IMR-90 (cell line): ENCODE results near the gene EXOC6. TPM values are rescaled to one million over a fixed set of nuclear protein-coding genes. Genes with fewer than 3 reads are reported as not detected.

Experiments used
- ATAC-seq: fragments of 200-7000 bp; cut with Tn5 transposase; 2 replicates; pipeline ENCODE4 v1.9.1; 2020; ENCODE audit warnings: low read depth, mild to moderate bottlenecking, moderate library complexity
- BruUV-seq: library from RNA; stranded (reverse); fragments of 400-500 nt; replicated peaks from 2 replicates; lab custom pipeline; 2021; lab: Mats Ljungman, UMichigan
- CTCF ChIA-PET: fragments of 300-600 bp; formaldehyde crosslinking; extraction: SDS; loops from one replicate; lab custom pipeline; 2021; ENCODE audit warnings: antibody characterized with exemption; lab: Yijun Ruan, JAX
- POLR2A ChIA-PET: fragments of 300-600 bp; sonication (Branson Sonifier 250); formaldehyde crosslinking; loops from one replicate; lab custom pipeline; 2022; ENCODE audit warnings: antibody characterized with exemption; ENCODE audit not compliant: unreplicated experiment; lab: Charles Lee
- DNase-seq: peaks from one replicate; pipeline ENCODE4 v3.0.0; 2013
- H2AFZ ChIP-seq: replicated peaks from 2 replicates; pipeline ENCODE3; 2013; ENCODE audit warnings: low read length, mild to moderate bottlenecking; ENCODE audit not compliant: poor library complexity
- H2AK5ac ChIP-seq: 2 replicates; pipeline ENCODE4 v1.6.1; 2013; ENCODE audit warnings: low read depth, low read length, inconsistent platforms
- H2AK9ac ChIP-seq: replicated peaks from 2 replicates; pipeline ENCODE3; 2013; ENCODE audit warnings: mild to moderate bottlenecking, low read depth, low read length, moderate library complexity; ENCODE audit not compliant: poor library complexity
- H2BK120ac ChIP-seq: 2 replicates; pipeline ENCODE4 v1.6.1; 2013; ENCODE audit warnings: low read depth, low read length, inconsistent platforms
- H2BK15ac ChIP-seq: 3 replicates; pipeline ENCODE4 v1.6.1; 2013; ENCODE audit warnings: low read depth, low read length, inconsistent platforms
- H2BK20ac ChIP-seq: 2 replicates; pipeline ENCODE4 v1.6.1; 2013; ENCODE audit warnings: low read depth, mild to moderate bottlenecking, inconsistent platforms, low read length, moderate library complexity
- H2BK5ac ChIP-seq: 2 replicates; pipeline ENCODE4 v1.6.1; 2013; ENCODE audit warnings: mild to moderate bottlenecking, low read depth, low read length, inconsistent platforms; ENCODE audit not compliant: poor library complexity, severe bottlenecking
- H3K14ac ChIP-seq: replicated peaks from 2 replicates; pipeline ENCODE4 v1.6.1; 2013; ENCODE audit warnings: low read depth, low read length, inconsistent platforms
- H3K18ac ChIP-seq: 2 replicates; pipeline ENCODE4 v1.6.1; 2013; ENCODE audit warnings: low read depth, low read length, control low read depth
- H3K23ac ChIP-seq: 2 replicates; pipeline ENCODE4 v1.6.1; 2013; ENCODE audit warnings: low read depth, low read length, inconsistent platforms
- H3K27ac ChIP-seq: 2 replicates; pipeline ENCODE4 v1.5.1; 2013; ENCODE audit warnings: mild to moderate bottlenecking, control low read depth, low read length; ENCODE audit not compliant: insufficient read depth
- H3K27me3 ChIP-seq: 2 replicates; pipeline ENCODE4 v1.6.1; 2013; ENCODE audit warnings: low read length; ENCODE audit not compliant: control insufficient read depth, insufficient read depth
- H3K36me3 ChIP-seq: 2 replicates; pipeline ENCODE4 v1.6.1; 2013; ENCODE audit warnings: low read length, mixed read lengths; ENCODE audit not compliant: control insufficient read depth, insufficient read depth
- H3K4ac ChIP-seq: 2 replicates; pipeline ENCODE4 v1.6.1; 2013; ENCODE audit warnings: low read depth, low read length, inconsistent platforms
- H3K4me1 ChIP-seq: 2 replicates; pipeline ENCODE4 v1.6.1; 2013; ENCODE audit warnings: low read length, mixed read lengths; ENCODE audit not compliant: control insufficient read depth, insufficient read depth
- H3K4me2 ChIP-seq: 2 replicates; pipeline ENCODE4 v1.6.1; 2013; ENCODE audit warnings: low read depth, mild to moderate bottlenecking, control low read depth, low read length, moderate library complexity
- H3K4me3 ChIP-seq: 2 replicates; pipeline ENCODE4 v1.5.1; 2013; ENCODE audit warnings: low read depth, mild to moderate bottlenecking, control low read depth, low read length, moderate library complexity; ENCODE audit not compliant: insufficient read depth
- H3K56ac ChIP-seq: 2 replicates; pipeline ENCODE4 v1.6.1; 2013; ENCODE audit warnings: low read length, inconsistent platforms; ENCODE audit not compliant: insufficient read depth; ENCODE audit errors: extremely low read depth
- H3K79me1 ChIP-seq, 2 experiments: 2 replicates each; pipeline ENCODE4 v1.6.1; 2013; ENCODE audit warnings: low read length in 2 of 2, inconsistent platforms in 1 of 2, low read depth in 1 of 2
- H3K9ac ChIP-seq: 2 replicates; pipeline ENCODE4 v1.6.1; 2013; ENCODE audit warnings: low read depth, low read length, control low read depth
- H3K9me1 ChIP-seq: 2 replicates; pipeline ENCODE4 v1.6.1; 2013; ENCODE audit warnings: low read length, inconsistent platforms; ENCODE audit not compliant: insufficient read depth
- H3K9me3 ChIP-seq: 2 replicates; pipeline ENCODE4 v1.6.1; 2013; ENCODE audit warnings: low read length; ENCODE audit not compliant: control insufficient read depth, insufficient read depth
- H4K20me1 ChIP-seq: 2 replicates; pipeline ENCODE4 v1.6.1; 2013; ENCODE audit warnings: low read length, inconsistent platforms; ENCODE audit not compliant: insufficient read depth
- H4K5ac ChIP-seq: 2 replicates; pipeline ENCODE4 v1.6.1; 2013; ENCODE audit warnings: mild to moderate bottlenecking, low read depth, low read length, control low read depth
- H4K8ac ChIP-seq, 2 experiments: 2 replicates each; pipeline ENCODE4 v1.6.1; 2013; ENCODE audit warnings: low read depth in 2 of 2, low read length in 2 of 2, control low read depth in 1 of 2, inconsistent platforms in 1 of 2
- H4K91ac ChIP-seq: 2 replicates; pipeline ENCODE4 v1.6.1; 2013; ENCODE audit warnings: low read depth, low read length, inconsistent platforms; ENCODE audit not compliant: insufficient read depth
- BHLHE40 ChIP-seq: fragments of 150-350 bp; IDR thresholded peaks from 2 replicates; pipeline ENCODE4 v1.6.1; 2016; ENCODE audit warnings: mild to moderate bottlenecking, low read depth, low read length
- CEBPB ChIP-seq: IDR thresholded peaks from 2 replicates; pipeline ENCODE4 v1.6.1; 2012; ENCODE audit warnings: low read depth, low read length, improper control_type of control experiment
- CHD1 ChIP-seq: IDR thresholded peaks from 2 replicates; pipeline ENCODE4 v1.6.1; 2012; ENCODE audit warnings: low read depth, low read length, improper control_type of control experiment
- FOS ChIP-seq: fragments of 150-350 bp; IDR thresholded peaks from 2 replicates; pipeline ENCODE4 v1.6.1; 2016; ENCODE audit warnings: low read depth, low read length
- MAFK ChIP-seq: IDR thresholded peaks from 2 replicates; pipeline ENCODE4 v1.6.1; 2012; ENCODE audit warnings: low read depth, low read length, improper control_type of control experiment
- MAZ ChIP-seq: IDR thresholded peaks from 2 replicates; pipeline ENCODE4 v1.6.1; 2012; ENCODE audit warnings: low read depth, mild to moderate bottlenecking, low read length, improper control_type of control experiment, moderate library complexity, borderline replicate concordance
- MXI1 ChIP-seq: IDR thresholded peaks from 2 replicates; pipeline ENCODE4 v1.6.1; 2012; ENCODE audit warnings: low read depth, mild to moderate bottlenecking, low read length, moderate library complexity, borderline replicate concordance
- NFE2L2 ChIP-seq: fragments of 150-350 bp; IDR thresholded peaks from 2 replicates; pipeline ENCODE4 v1.6.1; 2016; ENCODE audit warnings: low read depth, mild to moderate bottlenecking, low read length
- POLR2A ChIP-seq: IDR thresholded peaks from 2 replicates; pipeline ENCODE4 v1.6.1; 2012; ENCODE audit warnings: mild to moderate bottlenecking, low read depth, low read length
- RAD21 ChIP-seq: IDR thresholded peaks from 2 replicates; pipeline ENCODE4 v1.6.1; 2012; ENCODE audit warnings: low read length, improper control_type of control experiment
- RCOR1 ChIP-seq: IDR thresholded peaks from 2 replicates; pipeline ENCODE4 v1.6.1; 2012; ENCODE audit warnings: mild to moderate bottlenecking, low read length, improper control_type of control experiment; ENCODE audit not compliant: insufficient replicate concordance
- SMC3 ChIP-seq: fragments of 150-350 bp; IDR thresholded peaks from 2 replicates; pipeline ENCODE4 v1.6.1; 2016; ENCODE audit warnings: low read depth, mild to moderate bottlenecking, antibody characterized with exemption, low read length, moderate library complexity
- WGBS, 2 experiments: methylation state at CpG; one replicate each; pipeline versions ENCODE4 v1.1.5 to v1.1.7; 2013; ENCODE audit warnings: missing lambda C conversion rate in 2 of 2; ENCODE audit not compliant: insufficient read length in 1 of 2; ENCODE audit errors: extremely low coverage in 2 of 2; 5-methylcytosine and 5-hydroxymethylcytosine counted together
- dilution Hi-C: fragments of 300-500 bp; cut with HindIII; formaldehyde crosslinking; loops from one replicate; pipeline ENCODE4 v1.14.3; 2018; ENCODE audit warnings: low sequenced_read_pairs; ENCODE audit not compliant: unreplicated experiment
- in situ Hi-C: fragments of 300-500 bp; cut with MboI; formaldehyde crosslinking; loops from 3 replicates; pipeline ENCODE4 v1.14.3; 2019; ENCODE audit warnings: low sequenced_read_pairs, inconsistent platforms, mixed read lengths
- intact Hi-C: fragments of 100-400 bp; cut with micrococcal nuclease; formaldehyde crosslinking; loops from 2 replicates; pipeline ENCODE4 v1.10.0; 2022
- polyA plus RNA-seq, 3 experiments: library from polyadenylated mRNA; depleted of rRNA; stranded (reverse); fragments of >200 nt; gene quantifications; 2 replicates each; pipeline ENCODE4 v1.2.3, GENCODE V29; 2012; ENCODE audit warnings: low replicate concordance in 1 of 3
- total RNA-seq: library from RNA; depleted of rRNA; stranded (reverse); fragments of >200 nt; gene quantifications from 2 replicates; pipeline ENCODE4 v1.2.3, GENCODE V29; 2012
- TF ChIP-seq, protein P1 (sequence below): conservative IDR thresholded peaks from 2 replicates; pipeline ENCODE4 v1.5.1; 2012; ENCODE audit warnings: mild to moderate bottlenecking, low read depth, low read length, improper control_type of control experiment
- TF ChIP-seq, protein P2 (sequence below): fragments of 150-350 bp; IDR thresholded peaks from 2 replicates; pipeline ENCODE4 v1.6.1; 2016; ENCODE audit warnings: low read depth, mild to moderate bottlenecking, low read length, moderate library complexity, borderline replicate concordance
- TF ChIP-seq, protein P3 (sequence below): fragments of 150-350 bp; IDR thresholded peaks from 2 replicates; pipeline ENCODE4 v1.6.1; 2017; ENCODE audit warnings: mild to moderate bottlenecking, antibody characterized with exemption, low read length, low read depth

EXOC6 gene
- total and polyA plus RNA-seq, 2 of the 4 experiments (the other 2 are of a cell fraction) = 4.5 to 11.5 TPM

DNA sequence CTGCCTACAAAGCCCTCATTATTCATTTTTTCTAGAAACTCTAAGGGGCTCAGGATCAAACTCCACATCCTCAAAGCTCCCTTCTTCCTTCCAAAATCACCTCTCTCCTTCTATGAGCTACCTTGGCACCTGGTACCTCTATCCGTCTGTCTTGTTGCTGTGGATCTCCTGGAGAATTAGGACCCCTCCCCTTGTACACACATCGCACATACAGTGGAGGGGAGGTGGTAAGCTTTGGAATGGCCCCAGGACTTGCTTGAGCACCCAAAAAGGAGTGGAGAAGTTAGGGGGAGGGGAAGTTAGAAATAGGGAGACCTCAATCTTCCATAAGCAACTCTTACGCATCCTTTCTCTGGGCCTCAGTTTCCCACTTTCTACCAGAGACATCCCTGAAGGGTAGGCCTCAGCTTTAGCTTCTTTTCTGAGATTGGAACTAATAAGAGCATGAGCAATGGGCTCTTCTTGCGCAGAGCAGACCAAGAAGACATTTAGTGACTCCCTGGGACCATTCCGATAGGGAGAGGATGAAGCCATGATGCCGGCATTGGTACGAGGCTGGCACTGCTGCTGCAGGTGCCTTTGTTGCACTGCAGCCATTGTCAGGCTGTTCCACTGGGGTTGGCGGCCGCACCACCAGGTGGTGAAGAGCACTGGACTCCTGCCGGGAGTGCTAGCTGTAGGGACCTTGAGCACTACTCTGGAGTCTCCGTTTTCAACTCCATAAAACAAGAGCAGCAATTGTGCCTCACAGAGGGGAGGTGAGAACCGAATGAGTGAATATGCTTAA lies 216.7 kb downstream of the EXOC6 start:
- Histone ChIP-seq H3K79me1 (no peaks in the 10 kb centered on the region), H4K8ac (no peak overlapping the region), H3K14ac (no peak overlapping the region), H3K27ac (no peak overlapping the region), H4K5ac (no peak overlapping the region), H3K27me3 (peaks cover 98% of the 10 kb centered on the region), H3K36me3 (no peaks in the 10 kb centered on the region), H3K4me2 (peak overlapping the region; percentile 33), H2AK5ac (no peak overlapping the region), H4K20me1 (peaks cover 11% of the 10 kb centered on the region; the same call in 1 of the 2 replicates), H3K23ac (no peak overlapping the region), H3K4me3 (no peak overlapping the region), H2AK9ac (no peak overlapping the region), H3K18ac (no peak overlapping the region), H2BK5ac (no peak overlapping the region), H4K91ac (no peak overlapping the region), H3K4me1 (peaks cover 6% of the 10 kb centered on the region; the same call in 1 of the 2 replicates), H2AFZ (no peak overlapping the region), H3K9me1 (no peaks in the 10 kb centered on the region), H2BK15ac (no peak overlapping the region), H3K9ac (no peak overlapping the region), H2BK120ac (no peak overlapping the region), H2BK20ac (no peak overlapping the region), H3K56ac (no peak overlapping the region), H3K4ac (no peak overlapping the region), H3K9me3 (no peaks in the 10 kb centered on the region)
- 63% methylated on average over 4 of the region's 12 CpGs; no CpG with 5 or more reads in 1 of the 2 experiments for WGBS, 2 experiments
- in situ Hi-C loops (no loop called here), intact Hi-C loops (no loop called here), dilution Hi-C loops (no loop called here)
- BruUV-seq = no TSS peak
- ATAC-seq = no peak
- CTCF ChIA-PET = interaction anchor here (0.7 to 1.3 kb wide), 3 partner anchors 9 to 51 kb away, joined by 3 to 4 read pairs (median 3); no protein-coding TSS in a partner anchor
- POLR2A ChIA-PET = no interaction called here
- DNase-seq = no peak
- TF ChIP-seq RCOR1 (no peak), CEBPB (no peak), MAZ (no peak), BHLHE40 (no peak), POLR2A (no peak), RAD21 (no peak), CHD1 (no peak), NFE2L2 (no peak), SMC3 (no peak), MXI1 (no peak), MAFK (no peak), FOS (no peak)
- TF ChIP-seq, protein P1, sequence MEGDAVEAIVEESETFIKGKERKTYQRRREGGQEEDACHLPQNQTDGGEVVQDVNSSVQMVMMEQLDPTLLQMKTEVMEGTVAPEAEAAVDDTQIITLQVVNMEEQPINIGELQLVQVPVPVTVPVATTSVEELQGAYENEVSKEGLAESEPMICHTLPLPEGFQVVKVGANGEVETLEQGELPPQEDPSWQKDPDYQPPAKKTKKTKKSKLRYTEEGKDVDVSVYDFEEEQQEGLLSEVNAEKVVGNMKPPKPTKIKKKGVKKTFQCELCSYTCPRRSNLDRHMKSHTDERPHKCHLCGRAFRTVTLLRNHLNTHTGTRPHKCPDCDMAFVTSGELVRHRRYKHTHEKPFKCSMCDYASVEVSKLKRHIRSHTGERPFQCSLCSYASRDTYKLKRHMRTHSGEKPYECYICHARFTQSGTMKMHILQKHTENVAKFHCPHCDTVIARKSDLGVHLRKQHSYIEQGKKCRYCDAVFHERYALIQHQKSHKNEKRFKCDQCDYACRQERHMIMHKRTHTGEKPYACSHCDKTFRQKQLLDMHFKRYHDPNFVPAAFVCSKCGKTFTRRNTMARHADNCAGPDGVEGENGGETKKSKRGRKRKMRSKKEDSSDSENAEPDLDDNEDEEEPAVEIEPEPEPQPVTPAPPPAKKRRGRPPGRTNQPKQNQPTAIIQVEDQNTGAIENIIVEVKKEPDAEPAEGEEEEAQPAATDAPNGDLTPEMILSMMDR = no peak
- TF ChIP-seq, protein P2, sequence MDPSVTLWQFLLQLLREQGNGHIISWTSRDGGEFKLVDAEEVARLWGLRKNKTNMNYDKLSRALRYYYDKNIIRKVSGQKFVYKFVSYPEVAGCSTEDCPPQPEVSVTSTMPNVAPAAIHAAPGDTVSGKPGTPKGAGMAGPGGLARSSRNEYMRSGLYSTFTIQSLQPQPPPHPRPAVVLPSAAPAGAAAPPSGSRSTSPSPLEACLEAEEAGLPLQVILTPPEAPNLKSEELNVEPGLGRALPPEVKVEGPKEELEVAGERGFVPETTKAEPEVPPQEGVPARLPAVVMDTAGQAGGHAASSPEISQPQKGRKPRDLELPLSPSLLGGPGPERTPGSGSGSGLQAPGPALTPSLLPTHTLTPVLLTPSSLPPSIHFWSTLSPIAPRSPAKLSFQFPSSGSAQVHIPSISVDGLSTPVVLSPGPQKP = no peak
- TF ChIP-seq, protein P3, sequence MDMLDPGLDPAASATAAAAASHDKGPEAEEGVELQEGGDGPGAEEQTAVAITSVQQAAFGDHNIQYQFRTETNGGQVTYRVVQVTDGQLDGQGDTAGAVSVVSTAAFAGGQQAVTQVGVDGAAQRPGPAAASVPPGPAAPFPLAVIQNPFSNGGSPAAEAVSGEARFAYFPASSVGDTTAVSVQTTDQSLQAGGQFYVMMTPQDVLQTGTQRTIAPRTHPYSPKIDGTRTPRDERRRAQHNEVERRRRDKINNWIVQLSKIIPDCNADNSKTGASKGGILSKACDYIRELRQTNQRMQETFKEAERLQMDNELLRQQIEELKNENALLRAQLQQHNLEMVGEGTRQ = no peak
